ENCODE results near the gene SPATA33.
A peak's percentile ranks its signal among the peaks of the same experiment; 100 is the strongest.

SPATA33 gene

GRCh38 chr16:89717688-89718505 is 60.3 kb downstream of the SPATA33 start:
- H3K27me3 ChIP-seq (ENCODE audit: insufficient read depth, insufficient read length), result peaks cover 30% of the 10 kb centered on the region
- TF ChIP-seq ZNF274 (IDR thresholded peaks at IDR 0.05; ENCODE audit: low read depth, low read length), result no peak
- no peak for TF ChIP-seq YY1 (IDR thresholded peaks at IDR 0.05; ENCODE audit: insufficient read depth, insufficient read length)
- no peak for TF ChIP-seq SUZ12 (IDR thresholded peaks at IDR 0.05; ENCODE audit: extremely low read depth, insufficient read depth, insufficient read length)
- H3K4me3 ChIP-seq (ENCODE audit: insufficient read length, low read depth), result no peak overlapping the region
- peaks cover 18% of the 10 kb centered on the region for H3K4me1 ChIP-seq (ENCODE audit: insufficient read depth, insufficient read length)
- no peak for DNase-seq (ENCODE audit: low read depth, low spot score)
- no peaks in the 10 kb centered on the region for H3K9me3 ChIP-seq (ENCODE audit: insufficient read depth, low read length)
- H3K36me3 ChIP-seq (ENCODE audit: insufficient read depth, insufficient read length, low read length), result peaks cover 44% of the 10 kb centered on the region
- H3K9ac ChIP-seq (ENCODE audit: insufficient read length, low read depth), result peak overlapping the region; percentile 42
